ENCODE results near the gene RAB15. TPM values are rescaled to one million over a fixed set of nuclear protein-coding genes. Genes with fewer than 3 reads are reported as not detected.

The RAB15 gene
- total and polyA plus RNA-seq, 9 of the 15 experiments (the other 6 are each of a cell fraction or from before 2014, with no cell fraction given) = 0.09 to 0.30 (median 0.16) TPM; not detected in 2

DNA sequence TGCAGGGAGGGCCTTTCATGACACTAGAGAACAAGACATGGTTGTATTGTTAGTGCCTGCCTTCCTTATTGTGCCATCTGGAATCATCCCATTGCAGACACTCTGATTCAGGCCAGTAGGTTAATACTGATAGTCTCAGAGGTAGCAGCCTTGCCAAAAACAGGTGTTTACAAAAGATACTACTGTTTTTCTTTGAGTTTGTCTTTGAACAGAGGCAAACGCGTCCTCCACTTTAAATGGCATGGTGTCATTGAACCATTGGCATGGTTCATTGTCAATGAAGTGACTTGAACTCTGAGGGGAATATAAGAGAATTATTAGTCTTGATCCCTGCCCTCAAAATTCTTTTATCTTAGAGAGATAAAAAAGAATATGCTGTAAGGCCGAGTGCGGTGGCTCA is 18.8 kb upstream of the RAB15 start:
- in situ Hi-C loops (cut with MboI) = no loop called here
- H3K9me3 ChIP-seq (replicated peaks; ENCODE audit: control insufficient read depth, insufficient read depth, low read depth, low read length) = no peaks in the 10 kb centered on the region
- FAIRE-seq (no peak), DNase-seq (ENCODE audit: extremely low read depth in 1 of 4, low spot score in 3 of 4) (no peak), ATAC-seq (no peak)
- POLR2A ChIA-PET = interaction anchor here (0.6 to 1.1 kb wide), 3 partner anchors 15 to 248 kb away, joined by 3 to 4 read pairs (median 4); no protein-coding TSS in a partner anchor
- H3K4me3 ChIP-seq = no peak overlapping the region
- H3K27ac ChIP-seq (ENCODE audit: extremely low read depth, low read depth, low read length) = no peak overlapping the region
- intact Hi-C loops (cut with micrococcal nuclease) = no loop called here
- 81% methylated on average over 2 of the region's 4 CpGs for WGBS (ENCODE audit: insufficient coverage, low coverage, missing lambda C conversion rate)
- peaks cover 34% of the 10 kb centered on the region for H3K79me2 ChIP-seq (ENCODE audit: control insufficient read depth, insufficient read depth, low read length)
- H3K27me3 ChIP-seq (ENCODE audit: control insufficient read depth in 2 of 2, insufficient read depth in 2 of 2, low read length in 2 of 2) = no peaks in the 10 kb centered on the region; a peak in 1 of 5 replicates
- H3K4me1 ChIP-seq (replicated peaks in 1 of 2; ENCODE audit: control insufficient read depth in 2 of 2, insufficient read depth in 2 of 2, low read length in 2 of 2) = peaks cover 0 to 4% of the 10 kb centered on the region in 2 experiments; a peak in 3 of 5 replicates
- H4K20me1 ChIP-seq (replicated peaks; ENCODE audit: control insufficient read depth, insufficient read depth, low read length) = no peaks in the 10 kb centered on the region
- H3K36me3 ChIP-seq (ENCODE audit: control insufficient read depth, insufficient read depth, low read length) = no peaks in the 10 kb centered on the region
- TF ChIP-seq BRD4 (IDR thresholded peaks at IDR 0.05) = no peak
- no peak for TF ChIP-seq ZNF24 (IDR thresholded peaks at IDR 0.05)
- TF ChIP-seq NFRKB (IDR thresholded peaks at IDR 0.05; ENCODE audit: low read depth) = no peak
- no TSS peak for BruUV-seq (replicated peaks)
- CTCF ChIA-PET (ENCODE audit: low intra/inter-chr PET ratio) = no interaction called here
- no peak overlapping the region for H3K4me2 ChIP-seq (ENCODE audit: insufficient read depth, low read length)
- H2AFZ ChIP-seq (ENCODE audit: low read depth, low read length) = no peak overlapping the region
- no peaks in the 10 kb centered on the region for H3K9me1 ChIP-seq (ENCODE audit: control insufficient read depth, insufficient read depth, low read length)
- no peak overlapping the region for H3K9ac ChIP-seq (ENCODE audit: insufficient read depth in 1 of 2, low read depth in 2 of 2, low read length in 2 of 2)

DNA sequence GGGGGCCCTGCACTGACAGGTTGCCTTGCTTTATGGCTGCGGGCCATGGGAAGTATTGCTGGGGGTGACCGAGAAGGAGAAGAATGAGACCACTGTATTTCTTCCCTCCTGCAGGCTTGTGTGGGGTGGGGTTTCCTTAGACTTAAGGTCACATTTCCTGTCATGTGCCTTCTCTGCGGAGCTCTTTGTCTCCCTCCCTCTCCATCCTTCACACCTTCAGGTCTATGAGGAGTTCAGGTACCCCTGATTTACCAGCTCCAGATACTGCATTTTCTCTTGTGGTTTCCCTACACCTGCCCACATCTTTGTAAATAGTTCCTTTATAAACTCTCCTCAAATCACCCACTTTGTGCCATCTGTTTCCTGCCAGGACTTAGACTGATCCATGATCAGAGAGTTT is 18.2 kb upstream of the RAB15 start:
- CTCF ChIA-PET (ENCODE audit: low intra/inter-chr PET ratio) = no interaction called here

More for the DNA sequence above, 18.2 kb upstream of the RAB15 start:
- no TSS peak for BruUV-seq (replicated peaks)
- no peak overlapping the region for H3K4me3 ChIP-seq
- H3K27ac ChIP-seq (ENCODE audit: extremely low read depth, low read depth, low read length) = no peak overlapping the region
- no peak for ATAC-seq
- H3K36me3 ChIP-seq (ENCODE audit: control insufficient read depth, insufficient read depth, low read length) = no peaks in the 10 kb centered on the region
- H3K79me2 ChIP-seq (ENCODE audit: control insufficient read depth, insufficient read depth, low read length) = peaks cover 34% of the 10 kb centered on the region
- H4K20me1 ChIP-seq (replicated peaks; ENCODE audit: control insufficient read depth, insufficient read depth, low read length) = no peaks in the 10 kb centered on the region
- no peak overlapping the region for H3K4me2 ChIP-seq (ENCODE audit: insufficient read depth, low read length)
- WGBS (ENCODE audit: insufficient coverage, low coverage, missing lambda C conversion rate) = 70% methylated on average over 2 of the region's 3 CpGs
- H3K27me3 ChIP-seq (ENCODE audit: control insufficient read depth in 2 of 2, insufficient read depth in 2 of 2, low read length in 2 of 2) = no peaks in the 10 kb centered on the region; a peak in 1 of 5 replicates
- POLR2A ChIA-PET = interaction anchor here (1.0 to 1.1 kb wide), 2 partner anchors 14 to 26 kb away, joined by 3 to 4 read pairs; no protein-coding TSS in a partner anchor
- in situ Hi-C loops (cut with MboI) (no loop called here), intact Hi-C loops (cut with micrococcal nuclease) (no loop called here)
- no peaks in the 10 kb centered on the region for H3K9me3 ChIP-seq (replicated peaks; ENCODE audit: control insufficient read depth, insufficient read depth, low read depth, low read length)
- no peak overlapping the region for H2AFZ ChIP-seq (ENCODE audit: low read depth, low read length)
- H3K4me1 ChIP-seq (replicated peaks in 1 of 2; ENCODE audit: control insufficient read depth in 2 of 2, insufficient read depth in 2 of 2, low read length in 2 of 2) = peaks cover 0 to 4% of the 10 kb centered on the region in 2 experiments; a peak in 3 of 5 replicates
- TF ChIP-seq ZNF184 (CRISPR knock-in tag; IDR thresholded peaks at IDR 0.05) = no peak
- no peak for TF ChIP-seq CEBPG (CRISPR knock-in tag; IDR thresholded peaks at IDR 0.05)
- TF ChIP-seq CEBPG (tag; conservative IDR thresholded peaks at IDR 0.05 in 1 of 2, IDR thresholded peaks at IDR 0.05 in 1 of 2) = no peak
- TF ChIP-seq ZFP91 (CRISPR knock-in tag; IDR thresholded peaks at IDR 0.05) = no peak
- no peak for TF ChIP-seq TOE1 (IDR thresholded peaks at IDR 0.05; ENCODE audit: borderline replicate concordance)
- no peak for TF ChIP-seq TOE1 (CRISPR knock-in tag; IDR thresholded peaks at IDR 0.05; ENCODE audit: borderline replicate concordance, low read depth)
- no peak for TF ChIP-seq DDX20 (tag; IDR thresholded peaks at IDR 0.05; ENCODE audit: low read depth)
- no peak for DNase-seq (ENCODE audit: extremely low read depth in 1 of 4, low spot score in 3 of 4)
- no peak for FAIRE-seq
- H3K9ac ChIP-seq (ENCODE audit: insufficient read depth in 1 of 2, low read depth in 2 of 2, low read length in 2 of 2) = no peak overlapping the region
- H3K9me1 ChIP-seq (ENCODE audit: control insufficient read depth, insufficient read depth, low read length) = no peaks in the 10 kb centered on the region
